ENCODE measurements around the gene TAOK3. TPM values are rescaled to one million over a fixed set of nuclear protein-coding genes. Genes with fewer than 3 reads are reported as not detected.

The TAOK3 gene
- total RNA-seq, 1 donor from 2014 or later = 39.3 TPM

GRCh38 chr12:118160536-118160935 is 212.2 kb downstream of the TAOK3 start:
- no peak for TF ChIP-seq CTCF (IDR thresholded peaks at IDR 0.05)
- Histone ChIP-seq H3K36me3 (peaks cover 23 to 54% of the 10 kb centered on the region in 2 donors), H3K27me3 (no peaks in the 10 kb centered on the region), H3K9me3 (no peaks in the 10 kb centered on the region), H3K4me1 (no peaks in the 10 kb centered on the region), H3K27ac (no peak overlapping the region), H3K4me3 (no peak overlapping the region)
- DNase-seq (ENCODE audit: low spot score in 2 of 2) = no peak
- intact Hi-C loops (cut with DNase I) = no loop called here

- H3K27me3 ChIP-seq = no peaks in the 10 kb centered on the region
- peaks cover 24 to 39% of the 10 kb centered on the region in 2 donors for H3K36me3 ChIP-seq
- no peak for TF ChIP-seq CTCF (IDR thresholded peaks at IDR 0.05)
- no peak overlapping the region for H3K27ac ChIP-seq
- intact Hi-C loops (cut with DNase I) = no loop called here
- H3K4me1 ChIP-seq = no peaks in the 10 kb centered on the region
- no peak for DNase-seq (ENCODE audit: low spot score in 2 of 2)
- H3K9me3 ChIP-seq = no peaks in the 10 kb centered on the region
- H3K4me3 ChIP-seq = no peak overlapping the region
Measured at GRCh38 chr12:118151755-118152154, 221.0 kb downstream of the TAOK3 start.

- Histone ChIP-seq H3K4me1 (no peaks in the 10 kb centered on the region), H3K27ac (no peak overlapping the region), H3K4me3 (no peak overlapping the region), H3K9me3 (no peaks in the 10 kb centered on the region), H3K27me3 (no peaks in the 10 kb centered on the region), H3K36me3 (peaks cover 32 to 46% of the 10 kb centered on the region in 2 donors)
- TF ChIP-seq CTCF (IDR thresholded peaks at IDR 0.05) = no peak
- no peak for DNase-seq (ENCODE audit: low spot score in 2 of 2)
- intact Hi-C loops (cut with DNase I) = no loop called here
Measured at GRCh38 chr12:118150625-118151024, 222.1 kb downstream of the TAOK3 start.

- no peak for DNase-seq (ENCODE audit: low spot score in 2 of 2)
- no peaks in the 10 kb centered on the region for H3K4me1 ChIP-seq
- no peaks in the 10 kb centered on the region for H3K9me3 ChIP-seq
- H3K36me3 ChIP-seq = peaks cover 48 to 60% of the 10 kb centered on the region in 2 donors
- no peak overlapping the region for H3K27ac ChIP-seq
- intact Hi-C loops (cut with DNase I) = no loop called here
- H3K27me3 ChIP-seq = no peaks in the 10 kb centered on the region
- no peak for TF ChIP-seq CTCF (IDR thresholded peaks at IDR 0.05)
- H3K4me3 ChIP-seq = no peak overlapping the region
Measured at GRCh38 chr12:118148287-118148686, 224.4 kb downstream of the TAOK3 start.

- intact Hi-C loops (cut with DNase I) = no loop called here
- H3K4me3 ChIP-seq = no peak overlapping the region
- H3K36me3 ChIP-seq = peaks cover 60 to 71% of the 10 kb centered on the region in 2 donors
- H3K27ac ChIP-seq = no peak overlapping the region
- no peak for DNase-seq (ENCODE audit: low spot score in 2 of 2)
- H3K27me3 ChIP-seq = no peaks in the 10 kb centered on the region
- H3K9me3 ChIP-seq = no peaks in the 10 kb centered on the region
- no peaks in the 10 kb centered on the region for H3K4me1 ChIP-seq
- no peak for TF ChIP-seq CTCF (IDR thresholded peaks at IDR 0.05)
Measured at GRCh38 chr12:118145798-118146156, 226.9 kb downstream of the TAOK3 start.

- Histone ChIP-seq H3K27me3 (no peaks in the 10 kb centered on the region), H3K36me3 (peaks cover 66 to 76% of the 10 kb centered on the region in 2 donors), H3K4me3 (no peak overlapping the region), H3K9me3 (no peaks in the 10 kb centered on the region), H3K4me1 (no peaks in the 10 kb centered on the region), H3K27ac (no peak overlapping the region)
- no peak for DNase-seq (ENCODE audit: low spot score in 2 of 2)
- TF ChIP-seq CTCF (IDR thresholded peaks at IDR 0.05) = no peak
- intact Hi-C loops (cut with DNase I) = no loop called here
Measured at GRCh38 chr12:118145113-118145797, 227.5 kb downstream of the TAOK3 start.

All from ascending aorta (tissue), 2 donors.